H1 (cell line): Measurements from ENCODE around the gene RFX2. TPM values are rescaled to one million over a fixed set of nuclear protein-coding genes. Genes with fewer than 3 reads are reported as not detected.

Experiments
- EZH2 ChIP-seq: fragments of 200-600 bp; sonication (generic); IDR thresholded peaks from 2 replicates; pipeline ENCODE4 v1.7.1; 2012; ENCODE audit warnings: low read depth, mild to moderate bottlenecking, moderate library complexity, low read length, inconsistent platforms; ENCODE audit not compliant: severe bottlenecking
- polyA plus RNA-seq, 7 experiments: library from polyadenylated mRNA; depleted of rRNA in 3 of 7; stranded (reverse) in 5 of 7; unstranded in 2 of 7; fragments of >200 nt in 5 of 7; fragments of 200-250 nt in 2 of 7; gene quantifications; 1 replicate in 5 of 7; 2 replicates in 1 of 7; 4 replicates in 1 of 7; pipeline versions ENCODE4 v1.2.1 to v1.2.3, GENCODE V29; 2011 to 2013; ENCODE audit warnings: missing spikeins in 2 of 7, mixed read lengths in 2 of 7
- total RNA-seq: library from RNA; stranded (reverse); fragmentation: NEBNext Ultra II Directional; extraction: Animal tissue kit (Norgen Biotek cat#: 25700); gene quantifications from 2 replicates; pipeline ENCODE4 v1.2.1, GENCODE V29; 2021

RFX2 gene
- total and polyA plus RNA-seq, 2 of the 8 experiments (the other 6 are each of a cell fraction or from before 2014, with no cell fraction given) = 4.8 to 5.3 TPM

- TF ChIP-seq EZH2 = no peak
Measured at GRCh38 chr19:5993648-5994358, 116.5 kb downstream of the RFX2 start (continued).
